Urothelium cell line (cell line): Measurements from ENCODE around the gene PAPSS2.
A peak's percentile ranks its signal among the peaks of the same experiment; 100 is the strongest.
"Not testable (repeated sequence)": the region's sequence is repeated elsewhere in the genome, so short reads cannot be mapped to it uniquely, and the experiment has no call there.

Experiments
- DNase-seq: peaks from one replicate; pipeline ENCODE4 v3.0.0; 2011; ENCODE audit warnings: low spot score, mixed read lengths
- FAIRE-seq: peaks from 2 replicates; lab custom pipeline; 2011; peaks lifted over from hg19 to GRCh38; lab: Jason Lieb, UNC

PAPSS2 gene

DNA sequence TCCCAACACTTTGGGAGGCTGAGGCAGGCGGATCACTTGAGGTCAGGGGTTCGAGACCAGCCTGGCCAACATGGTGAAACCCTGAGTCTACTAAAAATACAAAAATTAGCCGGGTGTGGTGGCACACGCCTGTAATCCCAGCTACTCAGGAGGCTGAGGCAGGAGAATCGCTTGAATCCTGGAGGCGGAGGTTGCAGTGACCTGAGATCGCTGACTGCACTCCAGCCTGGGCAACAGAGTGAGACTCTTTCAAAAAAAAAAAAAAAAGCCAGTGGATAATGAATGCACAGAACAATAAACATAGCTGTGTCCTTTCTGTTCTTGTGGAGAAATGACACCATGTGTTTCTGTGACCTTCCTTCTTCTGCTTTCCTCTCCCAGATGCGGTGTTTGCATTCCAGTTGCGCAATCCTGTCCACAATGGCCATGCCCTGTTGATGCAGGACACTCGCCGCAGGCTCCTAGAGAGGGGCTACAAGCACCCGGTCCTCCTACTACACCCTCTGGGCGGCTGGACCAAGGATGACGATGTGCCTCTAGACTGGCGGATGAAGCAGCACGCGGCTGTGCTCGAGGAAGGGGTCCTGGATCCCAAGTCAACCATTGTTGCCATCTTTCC lies 83.4 kb downstream of the PAPSS2 start:
- not testable (repeated sequence) for DNase-seq, FAIRE-seq

DNA sequence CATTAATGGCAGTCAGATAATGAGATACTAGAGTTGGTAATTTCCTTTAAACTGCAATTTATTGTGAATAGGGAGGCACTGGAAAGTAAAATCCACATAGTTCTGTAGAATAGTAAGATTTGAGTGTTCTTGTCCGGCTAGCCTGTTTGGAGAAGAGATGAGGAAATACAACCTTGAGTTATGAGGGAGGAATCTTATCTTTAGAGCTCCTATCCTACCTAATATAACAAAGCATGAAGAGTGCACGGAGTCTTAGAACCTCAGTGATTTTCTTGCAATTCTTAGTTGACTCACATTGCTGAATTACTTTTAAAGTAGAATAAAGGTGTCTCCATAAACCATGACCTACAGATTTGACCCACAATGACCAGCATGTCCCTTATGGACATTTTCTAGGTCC lies 84.9 kb downstream of the PAPSS2 start:
- no peak for DNase-seq
- FAIRE-seq = no peak

- no peak for FAIRE-seq
- no peak for DNase-seq
These were observed 87.2 kb downstream of the PAPSS2 start for GRCh38 chr10:87746911-87747310.

DNA sequence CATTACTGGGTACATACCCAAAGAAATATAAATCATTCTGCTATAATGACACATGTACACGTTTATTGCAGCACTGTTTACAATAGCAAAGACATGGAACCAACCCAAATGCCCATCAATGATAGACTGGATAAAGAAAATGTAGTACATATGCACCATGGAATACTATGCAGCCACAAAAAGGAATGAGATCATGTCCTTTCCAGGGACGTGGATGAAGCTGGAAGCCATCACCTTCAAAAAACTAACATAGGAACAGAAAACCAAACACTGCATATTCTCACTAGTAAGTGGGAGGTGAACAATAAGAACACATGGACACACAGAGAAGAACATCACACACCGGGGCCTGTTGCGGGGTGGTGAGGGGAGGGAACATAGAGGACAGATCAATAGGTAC lies 88.6 kb downstream of the PAPSS2 start:
- FAIRE-seq, DNase-seq: not testable (repeated sequence)

DNA sequence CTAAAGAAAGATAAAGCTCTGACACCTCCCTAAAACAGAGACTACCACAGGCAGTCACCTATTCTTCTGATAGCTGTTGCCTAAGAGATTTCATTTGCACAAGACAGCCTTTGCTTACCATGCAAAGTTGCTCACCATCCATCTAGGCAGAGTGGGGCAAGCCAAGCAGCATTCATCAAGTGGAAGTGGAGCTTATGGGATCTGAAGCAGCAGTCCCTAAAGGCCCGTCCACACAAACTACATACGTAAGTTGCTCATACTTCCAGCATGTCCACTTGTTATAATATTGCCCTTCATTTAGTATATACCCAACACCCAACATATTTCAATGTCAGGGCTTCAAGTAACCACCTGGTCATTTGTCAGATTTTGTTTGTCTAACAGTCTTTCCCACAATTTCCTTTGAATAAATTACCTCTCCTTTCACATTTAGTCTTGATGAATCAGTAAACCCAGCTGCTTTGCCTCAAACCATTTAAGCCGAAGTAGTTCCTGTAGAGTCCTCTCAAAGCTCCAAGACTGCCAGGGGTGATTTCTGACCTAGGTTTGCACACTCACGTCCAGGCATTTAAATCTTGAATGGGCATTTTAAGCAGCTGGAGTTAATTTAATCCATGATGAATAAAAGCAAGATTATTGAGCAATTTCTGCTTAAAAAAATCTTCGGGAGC lies 90.5 kb downstream of the PAPSS2 start:
- DNase-seq (no peak), FAIRE-seq (no peak)

DNA sequence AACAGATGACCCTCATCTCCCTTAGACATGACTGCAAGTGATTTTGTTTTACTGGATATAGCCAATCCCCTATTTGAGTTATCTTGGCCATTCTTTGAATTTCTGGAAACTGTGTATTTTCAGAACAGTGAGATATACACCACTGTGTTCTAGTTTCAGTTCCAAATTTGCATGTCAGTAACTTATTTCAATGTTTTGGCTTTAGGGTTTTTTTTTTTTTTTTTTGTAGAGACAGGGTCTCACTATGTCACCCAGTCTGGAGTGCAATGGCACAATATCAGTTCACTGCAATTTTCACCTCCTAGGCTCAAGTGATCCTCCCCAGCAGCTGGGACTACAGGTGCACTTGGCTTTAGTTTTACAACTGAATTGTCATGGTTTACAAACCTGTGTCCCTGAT lies 91.1 kb downstream of the PAPSS2 start:
- FAIRE-seq (no peak), DNase-seq (no peak)

- FAIRE-seq (no peak), DNase-seq (no peak)
These were observed 91.6 kb downstream of the PAPSS2 start for GRCh38 chr10:87751274-87751673.

DNA sequence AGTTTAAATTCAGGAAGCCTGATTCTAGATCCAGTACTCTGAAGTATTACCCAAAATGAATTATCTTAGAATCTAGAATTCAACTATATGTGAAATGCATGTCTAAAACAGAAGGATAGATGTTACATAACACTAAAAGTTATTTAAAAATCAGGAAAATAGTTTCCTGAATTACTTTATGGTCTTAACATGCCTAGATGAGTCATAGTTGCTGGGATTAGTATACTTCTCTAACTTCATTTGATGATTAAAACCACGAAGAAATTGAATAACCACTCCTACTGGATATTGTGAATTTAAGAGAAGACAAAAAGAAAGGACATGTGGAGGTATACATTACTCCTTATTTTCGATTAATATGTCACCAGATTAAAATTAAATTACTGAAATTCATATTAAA lies 92.9 kb downstream of the PAPSS2 start:
- FAIRE-seq = no peak
- DNase-seq = no peak

DNA sequence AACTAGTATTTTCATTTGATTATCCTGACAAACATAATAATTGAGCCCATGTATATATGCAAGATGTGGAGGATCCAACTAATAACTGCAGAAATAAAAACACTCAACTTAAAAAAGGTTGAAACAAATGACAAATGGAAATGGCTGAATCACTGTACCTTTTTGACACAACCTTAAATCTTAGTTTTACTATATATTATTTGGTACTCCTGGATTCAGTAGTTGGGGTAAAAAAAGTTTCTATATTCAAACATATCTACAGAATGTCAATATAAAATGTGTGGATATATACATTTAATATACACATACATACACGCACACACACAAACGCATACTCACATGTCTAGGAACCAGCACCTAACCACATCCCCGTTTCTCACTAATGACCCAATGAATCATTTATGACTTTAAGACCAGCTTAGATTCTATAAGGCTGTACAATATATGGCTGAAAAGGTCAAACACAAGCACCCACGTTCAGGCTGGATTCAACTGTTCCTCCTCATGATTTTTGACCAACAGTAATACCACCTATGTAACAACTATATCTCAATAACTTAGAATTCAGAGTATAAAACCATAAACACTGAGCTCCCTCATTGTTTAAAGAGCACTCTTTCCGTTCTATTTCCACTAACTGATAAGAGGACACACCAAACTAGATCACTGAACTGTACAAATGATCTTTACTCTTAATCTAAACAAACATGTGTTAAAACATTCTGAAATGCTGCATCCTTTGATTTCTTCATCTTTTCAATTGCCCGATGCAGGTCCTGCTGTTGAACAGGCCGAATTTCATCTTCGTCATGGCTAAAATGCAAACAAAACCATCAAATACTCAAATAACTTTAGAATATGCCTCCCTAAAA lies 94.6 kb downstream of the PAPSS2 start:
- FAIRE-seq = peak; percentile 30
- DNase-seq = no peak

GRCh38 chr10:87757685-87758084 lies 98.0 kb downstream of the PAPSS2 start:
- DNase-seq (no peak), FAIRE-seq (no peak)

DNA sequence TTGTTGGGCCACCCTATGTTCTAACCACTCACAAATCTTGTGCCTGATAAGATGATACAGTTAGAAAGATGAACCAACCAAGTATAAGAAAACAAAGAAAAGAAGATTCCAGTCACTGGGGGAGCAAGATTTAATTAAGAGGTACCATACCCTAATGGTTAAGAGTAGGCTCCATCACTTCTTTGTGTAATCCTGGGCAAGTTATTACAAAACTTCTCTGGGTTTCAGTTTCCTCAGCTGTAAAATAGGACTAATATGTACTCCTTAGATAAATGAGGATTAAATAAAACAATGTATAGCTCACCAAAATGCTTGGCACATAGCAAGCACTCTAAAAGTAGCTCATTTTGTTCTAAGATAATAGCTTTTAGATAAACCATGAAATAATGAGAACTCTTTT lies 99.9 kb downstream of the PAPSS2 start:
- DNase-seq (no peak), FAIRE-seq (no peak)

DNA sequence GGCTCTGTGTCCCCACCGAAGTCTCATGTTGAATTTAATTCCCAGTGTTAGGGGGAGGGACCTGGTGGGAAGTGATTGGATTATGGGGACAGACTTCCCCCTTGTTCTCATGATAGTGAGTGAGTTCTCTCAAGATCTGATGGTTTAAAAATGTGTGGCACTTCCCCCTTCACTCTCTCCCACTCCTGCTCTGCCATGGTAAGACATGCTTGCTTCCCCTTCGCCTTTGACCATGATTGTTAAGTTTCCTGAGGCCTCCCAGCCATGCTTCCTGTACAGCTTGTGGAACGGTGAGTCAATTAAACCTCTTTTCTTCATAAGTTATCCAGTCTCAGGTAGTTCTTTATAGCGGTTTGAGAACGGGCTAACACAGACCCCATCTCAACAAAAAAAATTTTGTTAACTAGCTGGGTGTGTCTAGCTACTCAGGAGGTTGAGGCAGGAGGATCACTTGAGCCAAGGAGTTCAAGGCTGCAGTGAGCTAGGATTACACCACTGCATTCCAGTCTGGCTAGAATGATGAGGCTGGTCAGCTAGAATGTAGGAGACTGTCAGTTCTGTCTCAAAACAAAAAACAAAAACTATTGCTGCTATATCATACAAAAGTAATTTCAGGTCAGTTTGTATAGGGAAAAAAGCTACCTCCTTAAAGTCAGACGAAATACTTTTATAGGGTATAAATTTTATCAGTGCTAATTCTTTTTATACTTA lies 100.7 kb downstream of the PAPSS2 start:
- no peak for DNase-seq
- FAIRE-seq = no peak

- DNase-seq (no peak), FAIRE-seq (no peak)
These were observed 101.5 kb downstream of the PAPSS2 start for GRCh38 chr10:87761153-87761552.

- peak; percentile 5 for DNase-seq
- no peak for FAIRE-seq
These were observed 102.2 kb downstream of the PAPSS2 start for GRCh38 chr10:87761892-87762291.

DNA sequence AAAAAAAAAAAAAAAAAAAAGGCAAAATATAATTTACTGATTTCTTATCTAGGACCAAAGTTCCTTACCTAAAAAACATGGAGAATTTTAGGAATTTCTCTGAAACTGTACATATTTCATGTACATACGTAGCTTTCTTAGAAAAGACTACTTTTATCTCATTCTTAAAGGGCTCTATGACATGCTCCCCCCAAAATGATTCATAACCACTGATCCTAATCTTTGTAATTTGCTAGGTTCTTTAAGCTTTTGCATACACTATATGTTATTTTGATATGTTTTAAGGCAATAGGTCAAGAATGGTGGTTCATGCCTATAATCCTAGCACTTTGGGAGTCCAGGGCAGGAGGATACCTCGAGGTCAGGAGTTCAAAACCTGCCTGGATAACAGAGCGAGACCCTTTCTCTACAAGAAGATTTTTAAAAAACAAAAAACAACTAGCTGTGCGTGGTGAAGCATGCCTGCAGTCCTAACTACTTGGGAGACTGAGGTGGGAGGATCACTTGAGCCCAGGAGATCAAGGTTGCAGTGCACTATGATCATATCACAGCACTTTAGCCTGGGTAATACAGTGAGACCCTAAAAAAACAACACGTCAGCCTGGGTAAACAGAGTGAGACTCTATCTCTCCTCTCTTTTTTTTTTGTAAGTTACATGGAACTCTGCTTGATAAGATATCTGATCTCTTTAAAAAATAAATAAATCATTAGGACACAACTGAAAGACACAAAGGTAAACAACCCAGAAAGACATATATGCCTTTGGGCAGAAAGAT lies 103.6 kb downstream of the PAPSS2 start:
- FAIRE-seq = no peak
- DNase-seq = no peak

DNA sequence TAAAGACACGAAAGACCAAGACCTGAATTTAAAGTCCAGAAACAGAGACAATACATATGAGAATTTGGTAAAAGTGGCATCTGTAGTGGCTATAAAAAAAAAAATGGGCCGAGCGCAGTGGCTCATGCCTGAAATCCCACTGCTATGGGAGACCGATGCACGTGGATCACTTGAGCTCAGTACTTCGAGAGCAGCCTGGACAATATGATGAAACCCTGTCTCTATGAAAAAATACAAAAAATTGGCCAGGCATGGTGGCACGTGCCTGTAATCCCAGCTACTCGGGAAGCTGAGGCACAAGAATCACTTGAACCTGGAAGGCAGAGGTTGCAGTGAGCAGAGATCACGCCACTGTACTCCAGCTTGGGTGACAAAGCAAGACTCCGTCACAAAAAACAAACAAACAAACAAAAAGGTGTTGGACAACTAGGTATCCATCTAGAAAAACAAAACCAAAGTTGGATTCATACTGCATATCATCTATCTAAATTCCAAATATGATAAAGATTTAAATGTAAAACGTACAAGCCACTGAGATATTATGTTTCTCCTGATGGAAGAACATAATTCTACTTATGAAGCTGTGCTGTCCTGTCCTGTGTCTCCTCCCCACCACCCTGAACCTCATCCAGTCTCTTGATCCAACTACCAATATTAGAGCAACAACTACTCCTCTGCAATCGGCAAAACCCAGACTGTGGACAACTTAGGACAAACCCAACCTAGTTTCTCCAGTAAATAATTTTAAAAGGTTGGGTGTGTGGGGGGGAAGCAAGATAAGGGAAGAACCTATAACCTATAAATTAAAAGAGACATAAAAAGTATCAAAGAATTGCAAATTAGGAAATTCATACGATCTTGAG lies 104.6 kb downstream of the PAPSS2 start:
- FAIRE-seq (no peak), DNase-seq (no peak)

- no peak for FAIRE-seq
- no peak for DNase-seq
These were observed 106.1 kb downstream of the PAPSS2 start for GRCh38 chr10:87765666-87766376.

GRCh38 chr10:87767253-87767652 lies 107.6 kb downstream of the PAPSS2 start:
- no peak for FAIRE-seq
- DNase-seq = peak; percentile 12
